ENCODE measurements around the gene SALL3. TPM values are rescaled to one million over a fixed set of nuclear protein-coding genes. Genes with fewer than 3 reads are reported as not detected.

Gene SALL3
- total RNA-seq, 1 donor from 2014 or later, result 7.7 TPM

DNA sequence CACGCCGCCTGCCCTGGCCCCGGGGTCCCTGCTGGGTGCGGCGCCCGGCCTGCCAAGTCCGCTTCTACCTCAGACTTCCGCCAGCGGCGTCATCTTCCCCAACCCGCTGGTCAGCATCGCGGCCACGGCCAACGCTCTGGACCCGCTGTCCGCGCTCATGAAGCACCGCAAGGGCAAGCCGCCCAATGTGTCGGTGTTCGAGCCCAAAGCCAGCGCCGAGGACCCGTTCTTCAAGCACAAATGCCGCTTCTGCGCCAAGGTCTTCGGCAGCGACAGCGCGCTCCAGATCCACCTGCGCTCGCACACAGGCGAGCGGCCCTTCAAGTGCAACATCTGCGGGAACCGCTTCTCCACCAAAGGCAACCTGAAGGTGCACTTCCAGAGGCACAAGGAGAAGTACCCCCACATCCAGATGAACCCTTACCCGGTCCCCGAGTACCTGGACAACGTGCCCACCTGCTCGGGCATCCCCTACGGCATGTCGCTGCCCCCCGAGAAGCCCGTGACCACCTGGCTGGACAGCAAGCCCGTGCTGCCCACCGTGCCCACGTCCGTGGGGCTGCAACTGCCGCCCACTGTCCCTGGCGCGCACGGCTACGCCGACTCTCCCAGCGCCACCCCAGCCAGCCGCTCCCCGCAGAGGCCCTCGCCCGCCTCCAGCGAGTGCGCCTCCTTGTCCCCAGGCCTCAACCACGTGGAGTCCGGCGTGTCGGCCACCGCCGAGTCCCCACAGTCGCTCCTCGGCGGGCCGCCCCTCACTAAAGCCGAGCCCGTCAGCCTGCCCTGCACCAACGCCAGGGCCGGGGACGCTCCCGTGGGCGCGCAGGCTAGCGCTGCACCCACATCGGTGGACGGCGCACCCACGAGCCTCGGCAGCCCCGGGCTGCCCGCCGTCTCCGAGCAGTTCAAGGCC, 13.7 kb downstream of the SALL3 start:
- TF ChIP-seq EZH2 (IDR thresholded peaks at IDR 0.05; ENCODE audit: insufficient read depth, low read length), result no peak
- TF ChIP-seq, protein P1, sequence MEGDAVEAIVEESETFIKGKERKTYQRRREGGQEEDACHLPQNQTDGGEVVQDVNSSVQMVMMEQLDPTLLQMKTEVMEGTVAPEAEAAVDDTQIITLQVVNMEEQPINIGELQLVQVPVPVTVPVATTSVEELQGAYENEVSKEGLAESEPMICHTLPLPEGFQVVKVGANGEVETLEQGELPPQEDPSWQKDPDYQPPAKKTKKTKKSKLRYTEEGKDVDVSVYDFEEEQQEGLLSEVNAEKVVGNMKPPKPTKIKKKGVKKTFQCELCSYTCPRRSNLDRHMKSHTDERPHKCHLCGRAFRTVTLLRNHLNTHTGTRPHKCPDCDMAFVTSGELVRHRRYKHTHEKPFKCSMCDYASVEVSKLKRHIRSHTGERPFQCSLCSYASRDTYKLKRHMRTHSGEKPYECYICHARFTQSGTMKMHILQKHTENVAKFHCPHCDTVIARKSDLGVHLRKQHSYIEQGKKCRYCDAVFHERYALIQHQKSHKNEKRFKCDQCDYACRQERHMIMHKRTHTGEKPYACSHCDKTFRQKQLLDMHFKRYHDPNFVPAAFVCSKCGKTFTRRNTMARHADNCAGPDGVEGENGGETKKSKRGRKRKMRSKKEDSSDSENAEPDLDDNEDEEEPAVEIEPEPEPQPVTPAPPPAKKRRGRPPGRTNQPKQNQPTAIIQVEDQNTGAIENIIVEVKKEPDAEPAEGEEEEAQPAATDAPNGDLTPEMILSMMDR (IDR thresholded peaks at IDR 0.05; ENCODE audit: insufficient read depth, low read depth, low read length), result no peak
- Histone ChIP-seq H3K36me3 (ENCODE audit: insufficient read depth, low read length) (no peaks in the 10 kb centered on the region), H4K20me1 (ENCODE audit: insufficient read depth, low read length) (no peaks in the 10 kb centered on the region), H3K79me2 (ENCODE audit: insufficient read depth, low read length) (peaks cover under 1% of the 10 kb centered on the region), H3K4me2 (ENCODE audit: low read length) (no peak overlapping the region), H3K27me3 (ENCODE audit: insufficient read depth, low read length) (no peaks in the 10 kb centered on the region), H3K9me3 (ENCODE audit: insufficient read depth, low read depth, low read length) (no peaks in the 10 kb centered on the region), H3K4me1 (ENCODE audit: insufficient read depth, low read length) (no peaks in the 10 kb centered on the region), H2AFZ (ENCODE audit: low read depth, low read length) (no peak overlapping the region), H3K4me3 (ENCODE audit: insufficient read depth, low read depth, low read length) (no peak overlapping the region), H3K27ac (ENCODE audit: low read depth, low read length) (no peak overlapping the region), H3K9ac (ENCODE audit: low read length) (no peak overlapping the region)
- Mint-ChIP-seq H3K4me3 (ENCODE audit: unreplicated experiment) (peak overlapping the region; percentile 67), H3K27ac (ENCODE audit: unreplicated experiment) (no peak overlapping the region), H3K27me3 (ENCODE audit: low read depth, unreplicated experiment) (no peaks in the 10 kb centered on the region), H3K9me3 (ENCODE audit: unreplicated experiment) (no peaks in the 10 kb centered on the region), H3K4me1 (ENCODE audit: low read depth, unreplicated experiment) (peaks cover 7% of the 10 kb centered on the region), H3K36me3 (ENCODE audit: low read depth, unreplicated experiment) (no peaks in the 10 kb centered on the region)
- FAIRE-seq (no peak), DNase-seq (ENCODE audit: low read depth) (no peak)

- TF ChIP-seq EZH2 (IDR thresholded peaks at IDR 0.05; ENCODE audit: insufficient read depth, low read length), result no peak
- TF ChIP-seq, protein P1 (IDR thresholded peaks at IDR 0.05; ENCODE audit: insufficient read depth, low read depth, low read length), result no peak
- Histone ChIP-seq H3K4me3 (ENCODE audit: insufficient read depth, low read depth, low read length) (no peak overlapping the region), H3K4me2 (ENCODE audit: low read length) (no peak overlapping the region), H3K4me1 (ENCODE audit: insufficient read depth, low read length) (no peaks in the 10 kb centered on the region), H3K9ac (ENCODE audit: low read length) (no peak overlapping the region), H3K27me3 (ENCODE audit: insufficient read depth, low read length) (no peaks in the 10 kb centered on the region), H3K27ac (ENCODE audit: low read depth, low read length) (no peak overlapping the region), H3K9me3 (ENCODE audit: insufficient read depth, low read depth, low read length) (no peaks in the 10 kb centered on the region), H2AFZ (ENCODE audit: low read depth, low read length) (no peak overlapping the region), H3K36me3 (ENCODE audit: insufficient read depth, low read length) (no peaks in the 10 kb centered on the region), H3K79me2 (ENCODE audit: insufficient read depth, low read length) (no peaks in the 10 kb centered on the region), H4K20me1 (ENCODE audit: insufficient read depth, low read length) (no peaks in the 10 kb centered on the region)
- FAIRE-seq, result no peak
- DNase-seq (ENCODE audit: low read depth), result no peak
- Mint-ChIP-seq H3K4me3 (ENCODE audit: unreplicated experiment) (no peak overlapping the region), H3K27me3 (ENCODE audit: low read depth, unreplicated experiment) (no peaks in the 10 kb centered on the region), H3K4me1 (ENCODE audit: low read depth, unreplicated experiment) (peaks cover 7% of the 10 kb centered on the region), H3K9me3 (ENCODE audit: unreplicated experiment) (no peaks in the 10 kb centered on the region), H3K36me3 (ENCODE audit: low read depth, unreplicated experiment) (no peaks in the 10 kb centered on the region), H3K27ac (ENCODE audit: unreplicated experiment) (no peak overlapping the region)
Observed at GRCh38 chr18:78994000-78994399, 14.4 kb downstream of the SALL3 start.

- H3K27me3 Mint-ChIP-seq (ENCODE audit: low read depth, unreplicated experiment), result no peaks in the 10 kb centered on the region
Observed at GRCh38 chr18:78994531-78994930, 14.9 kb downstream of the SALL3 start.

More at GRCh38 chr18:78994531-78994930, 14.9 kb downstream of the SALL3 start:
- no peak overlapping the region for H3K4me3 Mint-ChIP-seq (ENCODE audit: unreplicated experiment)
- H3K4me1 ChIP-seq (ENCODE audit: insufficient read depth, low read length), result no peaks in the 10 kb centered on the region
- peaks cover 7% of the 10 kb centered on the region for H3K4me1 Mint-ChIP-seq (ENCODE audit: low read depth, unreplicated experiment)
- H3K4me2 ChIP-seq (ENCODE audit: low read length), result no peak overlapping the region
- no peak for DNase-seq (ENCODE audit: low read depth)
- H3K27ac Mint-ChIP-seq (ENCODE audit: unreplicated experiment), result no peak overlapping the region
- H2AFZ ChIP-seq (ENCODE audit: low read depth, low read length), result no peak overlapping the region
- no peak for TF ChIP-seq EZH2 (IDR thresholded peaks at IDR 0.05; ENCODE audit: insufficient read depth, low read length)
- TF ChIP-seq, protein P1 (IDR thresholded peaks at IDR 0.05; ENCODE audit: insufficient read depth, low read depth, low read length), result no peak
- no peaks in the 10 kb centered on the region for H3K36me3 ChIP-seq (ENCODE audit: insufficient read depth, low read length)
- H3K27ac ChIP-seq (ENCODE audit: low read depth, low read length), result no peak overlapping the region
- no peaks in the 10 kb centered on the region for H4K20me1 ChIP-seq (ENCODE audit: insufficient read depth, low read length)
- no peaks in the 10 kb centered on the region for H3K9me3 Mint-ChIP-seq (ENCODE audit: unreplicated experiment)
- no peaks in the 10 kb centered on the region for H3K27me3 ChIP-seq (ENCODE audit: insufficient read depth, low read length)
- H3K4me3 ChIP-seq (ENCODE audit: insufficient read depth, low read depth, low read length), result no peak overlapping the region
- no peaks in the 10 kb centered on the region for H3K36me3 Mint-ChIP-seq (ENCODE audit: low read depth, unreplicated experiment)
- no peaks in the 10 kb centered on the region for H3K9me3 ChIP-seq (ENCODE audit: insufficient read depth, low read depth, low read length)
- H3K9ac ChIP-seq (ENCODE audit: low read length), result no peak overlapping the region
- no peaks in the 10 kb centered on the region for H3K79me2 ChIP-seq (ENCODE audit: insufficient read depth, low read length)
- FAIRE-seq, result no peak

Measured in astrocyte (in vitro differentiated cells and primary cell).